Neural cell (in vitro differentiated cells): Measurements from ENCODE around the gene C4BPA. TPM values are rescaled to one million over a fixed set of nuclear protein-coding genes. Genes with fewer than 3 reads are reported as not detected.

Experiments
- H2AFZ ChIP-seq: fragments of 200-600, 300-800 bp; sonication (generic), shearing (Covaris generic); 2 replicates; pipeline ENCODE4 v1.6.0; 2014; ENCODE audit warnings: low read depth, mild to moderate bottlenecking, antibody characterized with exemption, low read length, moderate library complexity
- H3F3A ChIP-seq: fragments of 200-600 bp; shearing (Covaris generic); 2 replicates; pipeline ENCODE4 v1.6.1; 2016; ENCODE audit warnings: mild to moderate bottlenecking, moderate library complexity, mixed read lengths, antibody characterized with exemption, low read length; ENCODE audit not compliant: insufficient read depth, poor library complexity, severe bottlenecking
- H3K27ac ChIP-seq: fragments of 200-600, 300-800 bp; sonication (generic), shearing (Covaris generic); 2 replicates; pipeline ENCODE4 v1.5.1; 2014; ENCODE audit warnings: mild to moderate bottlenecking, low read length, moderate library complexity
- H3K27me3 ChIP-seq: fragments of 300-800, 200-600 bp; sonication (generic), shearing (Covaris generic); 2 replicates; pipeline ENCODE4 v1.6.0; 2014; ENCODE audit warnings: mild to moderate bottlenecking, low read depth, low read length, moderate library complexity; ENCODE audit not compliant: insufficient read depth
- H3K36me3 ChIP-seq: fragments of 300-800, 200-600 bp; sonication (generic), shearing (Covaris generic); 2 replicates; pipeline ENCODE4 v1.5.1; 2014; ENCODE audit warnings: mild to moderate bottlenecking, antibody characterized with exemption, low read length, moderate library complexity; ENCODE audit not compliant: insufficient read depth
- H3K4me2 ChIP-seq: fragments of 300-800, 200-600 bp; sonication (generic), shearing (Covaris generic); 2 replicates; pipeline ENCODE4 v1.6.0; 2014; ENCODE audit warnings: mild to moderate bottlenecking, low read length
- H3K4me3 ChIP-seq: fragments of 300-800, 200-600 bp; sonication (generic), shearing (Covaris generic); 2 replicates; pipeline ENCODE4 v1.5.1; 2014; ENCODE audit warnings: mild to moderate bottlenecking, low read length, moderate library complexity
- H3K79me2 ChIP-seq: fragments of 200-600 bp; shearing (Covaris generic); replicated peaks from 2 replicates; pipeline ENCODE4 v1.6.0; 2014; ENCODE audit warnings: mild to moderate bottlenecking, low read length, moderate library complexity; ENCODE audit not compliant: insufficient read depth
- H3K9ac ChIP-seq: fragments of 300-800, 200-600 bp; sonication (generic), shearing (Covaris generic); 2 replicates; pipeline ENCODE4 v1.6.1; 2016; ENCODE audit warnings: mild to moderate bottlenecking, low read length, mixed read lengths
- H3K9me2 ChIP-seq: fragments of 200-600 bp; shearing (Covaris generic); 2 replicates; pipeline ENCODE4 v1.6.1; 2016; ENCODE audit warnings: mild to moderate bottlenecking, low read length, mixed read lengths; ENCODE audit not compliant: insufficient read depth
- H3K9me3 ChIP-seq: fragments of 200-600, 300-800 bp; sonication (generic), shearing (Covaris generic); 2 replicates; pipeline ENCODE4 v1.6.1; 2016; ENCODE audit warnings: mild to moderate bottlenecking, mixed run types, low read length, moderate library complexity, mixed read lengths
- H4K20me1 ChIP-seq: fragments of 200-600 bp; shearing (Covaris generic); 2 replicates; pipeline ENCODE4 v1.6.1; 2016; ENCODE audit warnings: mild to moderate bottlenecking, mixed run types; ENCODE audit not compliant: insufficient read depth
- CTCF ChIP-seq: fragments of 450-650 bp; IDR thresholded peaks from 2 replicates; pipeline ENCODE4 v1.5.1; 2014; ENCODE audit warnings: antibody characterized with exemption, mild to moderate bottlenecking, moderate library complexity; ENCODE audit not compliant: poor library complexity, severe bottlenecking
- EP300 ChIP-seq: fragments of 450-650 bp; conservative IDR thresholded peaks from 2 replicates; pipeline ENCODE4 v1.6.1; 2014; ENCODE audit warnings: antibody characterized with exemption, mild to moderate bottlenecking, moderate library complexity; ENCODE audit not compliant: poor library complexity, severe bottlenecking
- EZH2 ChIP-seq: fragments of 200-600, 300-800 bp; shearing (Covaris generic), sonication (generic); IDR thresholded peaks from 2 replicates; pipeline ENCODE4 v1.6.1; 2014; ENCODE audit warnings: antibody characterized with exemption, low read length, borderline replicate concordance, mild to moderate bottlenecking; ENCODE audit not compliant: insufficient read depth, poor library complexity, severe bottlenecking
- MXI1 ChIP-seq: fragments of 450-650 bp; conservative IDR thresholded peaks from 2 replicates; pipeline ENCODE4 v1.6.1; 2014; ENCODE audit warnings: antibody characterized with exemption, mild to moderate bottlenecking; ENCODE audit not compliant: poor library complexity, severe bottlenecking
- POLR2AphosphoS5 ChIP-seq: IDR thresholded peaks from 2 replicates; pipeline ENCODE4 v1.6.1; 2012
- RAD21 ChIP-seq: fragments of 450-650 bp; conservative IDR thresholded peaks from 2 replicates; pipeline ENCODE4 v1.6.1; 2014; ENCODE audit warnings: antibody characterized with exemption, mild to moderate bottlenecking, moderate library complexity
- SMC3 ChIP-seq: fragments of 450-650 bp; conservative IDR thresholded peaks from 2 replicates; pipeline ENCODE4 v1.6.1; 2014; ENCODE audit warnings: antibody characterized with exemption, mild to moderate bottlenecking, moderate library complexity; ENCODE audit not compliant: poor library complexity
- TAF1 ChIP-seq: IDR thresholded peaks from 2 replicates; pipeline ENCODE4 v1.6.1; 2012; ENCODE audit warnings: low read depth
- polyA plus RNA-seq: library from polyadenylated mRNA; depleted of rRNA; stranded (reverse); fragments of >200 nt; gene quantifications from 2 replicates; pipeline ENCODE4 v1.2.3, GENCODE V29; 2014
- TF ChIP-seq, protein P1 (sequence below): IDR thresholded peaks from 2 replicates; pipeline ENCODE4 v1.6.1; 2012; ENCODE audit warnings: borderline replicate concordance

C4BPA gene
- polyA plus RNA-seq, 1 donor from 2014 or later = not detected

DNA sequence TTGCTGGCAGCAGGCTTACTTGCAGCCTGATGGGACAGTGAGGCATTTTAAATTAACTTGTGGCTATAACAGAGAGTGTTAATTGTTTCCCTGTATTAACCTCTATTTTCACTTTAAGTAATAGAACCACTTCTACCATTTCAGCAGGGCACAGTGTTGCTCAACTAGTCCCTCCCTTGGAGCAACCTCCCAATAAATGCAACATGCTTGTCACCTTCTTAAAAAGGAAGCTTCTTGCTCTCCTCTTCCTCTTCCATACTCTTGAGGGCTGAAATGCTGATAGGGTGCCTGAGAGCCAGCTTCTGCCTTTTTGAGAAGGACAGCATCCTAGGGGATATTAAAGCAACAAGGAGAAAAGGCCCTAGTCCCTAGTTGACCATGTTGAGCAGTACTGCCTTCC lies 52.1 kb downstream of the C4BPA start:
- Histone ChIP-seq H3K27ac (no peak overlapping the region), H3K4me3 (no peak overlapping the region), H3K9ac (no peak overlapping the region), H3K4me2 (no peak overlapping the region), H3K9me3 (no peaks in the 10 kb centered on the region), H3K36me3 (no peaks in the 10 kb centered on the region), H3K27me3 (no peaks in the 10 kb centered on the region), H4K20me1 (no peaks in the 10 kb centered on the region), H3K9me2 (no peaks in the 10 kb centered on the region), H3F3A (no peaks in the 10 kb centered on the region), H2AFZ (no peak overlapping the region), H3K79me2 (no peaks in the 10 kb centered on the region)
- TF ChIP-seq SMC3 (no peak), EP300 (no peak), RAD21 (no peak), TAF1 (no peak), EZH2 (no peak), MXI1 (no peak), POLR2AphosphoS5 (no peak), CTCF (no peak)
- TF ChIP-seq, protein P1, sequence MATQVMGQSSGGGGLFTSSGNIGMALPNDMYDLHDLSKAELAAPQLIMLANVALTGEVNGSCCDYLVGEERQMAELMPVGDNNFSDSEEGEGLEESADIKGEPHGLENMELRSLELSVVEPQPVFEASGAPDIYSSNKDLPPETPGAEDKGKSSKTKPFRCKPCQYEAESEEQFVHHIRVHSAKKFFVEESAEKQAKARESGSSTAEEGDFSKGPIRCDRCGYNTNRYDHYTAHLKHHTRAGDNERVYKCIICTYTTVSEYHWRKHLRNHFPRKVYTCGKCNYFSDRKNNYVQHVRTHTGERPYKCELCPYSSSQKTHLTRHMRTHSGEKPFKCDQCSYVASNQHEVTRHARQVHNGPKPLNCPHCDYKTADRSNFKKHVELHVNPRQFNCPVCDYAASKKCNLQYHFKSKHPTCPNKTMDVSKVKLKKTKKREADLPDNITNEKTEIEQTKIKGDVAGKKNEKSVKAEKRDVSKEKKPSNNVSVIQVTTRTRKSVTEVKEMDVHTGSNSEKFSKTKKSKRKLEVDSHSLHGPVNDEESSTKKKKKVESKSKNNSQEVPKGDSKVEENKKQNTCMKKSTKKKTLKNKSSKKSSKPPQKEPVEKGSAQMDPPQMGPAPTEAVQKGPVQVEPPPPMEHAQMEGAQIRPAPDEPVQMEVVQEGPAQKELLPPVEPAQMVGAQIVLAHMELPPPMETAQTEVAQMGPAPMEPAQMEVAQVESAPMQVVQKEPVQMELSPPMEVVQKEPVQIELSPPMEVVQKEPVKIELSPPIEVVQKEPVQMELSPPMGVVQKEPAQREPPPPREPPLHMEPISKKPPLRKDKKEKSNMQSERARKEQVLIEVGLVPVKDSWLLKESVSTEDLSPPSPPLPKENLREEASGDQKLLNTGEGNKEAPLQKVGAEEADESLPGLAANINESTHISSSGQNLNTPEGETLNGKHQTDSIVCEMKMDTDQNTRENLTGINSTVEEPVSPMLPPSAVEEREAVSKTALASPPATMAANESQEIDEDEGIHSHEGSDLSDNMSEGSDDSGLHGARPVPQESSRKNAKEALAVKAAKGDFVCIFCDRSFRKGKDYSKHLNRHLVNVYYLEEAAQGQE = no peak

GRCh38 chr1:207156826-207157225 lies 52.8 kb downstream of the C4BPA start:
- Histone ChIP-seq H3K9me2 (no peaks in the 10 kb centered on the region), H3F3A (no peaks in the 10 kb centered on the region), H3K4me2 (no peak overlapping the region), H4K20me1 (no peaks in the 10 kb centered on the region), H3K4me3 (no peak overlapping the region), H3K9me3 (no peaks in the 10 kb centered on the region), H3K27me3 (no peaks in the 10 kb centered on the region), H3K27ac (no peak overlapping the region), H3K79me2 (no peaks in the 10 kb centered on the region), H3K36me3 (no peaks in the 10 kb centered on the region), H3K9ac (no peak overlapping the region), H2AFZ (no peak overlapping the region)
- TF ChIP-seq SMC3 (no peak), MXI1 (no peak), TAF1 (no peak), CTCF (no peak), EP300 (no peak), EZH2 (no peak), POLR2AphosphoS5 (no peak), RAD21 (no peak)
- TF ChIP-seq, protein P1 = no peak
